ENCODE data around the gene APBB2. TPM values are rescaled to one million over a fixed set of nuclear protein-coding genes. Genes with fewer than 3 reads are reported as not detected.

Gene APBB2
- total RNA-seq, 2 experiments from 2014 or later = 0.22 TPM; not detected in 1

GRCh38 chr4:41197495-41197894 lies 16.8 kb downstream of the APBB2 start:
- H3K27ac ChIP-seq (ENCODE audit: low read depth in 1 of 2, low read length in 2 of 2) = no peak overlapping the region
- TF ChIP-seq, protein P1, sequence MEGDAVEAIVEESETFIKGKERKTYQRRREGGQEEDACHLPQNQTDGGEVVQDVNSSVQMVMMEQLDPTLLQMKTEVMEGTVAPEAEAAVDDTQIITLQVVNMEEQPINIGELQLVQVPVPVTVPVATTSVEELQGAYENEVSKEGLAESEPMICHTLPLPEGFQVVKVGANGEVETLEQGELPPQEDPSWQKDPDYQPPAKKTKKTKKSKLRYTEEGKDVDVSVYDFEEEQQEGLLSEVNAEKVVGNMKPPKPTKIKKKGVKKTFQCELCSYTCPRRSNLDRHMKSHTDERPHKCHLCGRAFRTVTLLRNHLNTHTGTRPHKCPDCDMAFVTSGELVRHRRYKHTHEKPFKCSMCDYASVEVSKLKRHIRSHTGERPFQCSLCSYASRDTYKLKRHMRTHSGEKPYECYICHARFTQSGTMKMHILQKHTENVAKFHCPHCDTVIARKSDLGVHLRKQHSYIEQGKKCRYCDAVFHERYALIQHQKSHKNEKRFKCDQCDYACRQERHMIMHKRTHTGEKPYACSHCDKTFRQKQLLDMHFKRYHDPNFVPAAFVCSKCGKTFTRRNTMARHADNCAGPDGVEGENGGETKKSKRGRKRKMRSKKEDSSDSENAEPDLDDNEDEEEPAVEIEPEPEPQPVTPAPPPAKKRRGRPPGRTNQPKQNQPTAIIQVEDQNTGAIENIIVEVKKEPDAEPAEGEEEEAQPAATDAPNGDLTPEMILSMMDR (IDR thresholded peaks at IDR 0.05) = no peak
- intact Hi-C loops (cut with DNase I, micrococcal nuclease) = no loop called here
- DNase-seq (no peak), ATAC-seq (ENCODE audit: poor library complexity) (no peak)
- no peak overlapping the region for H3K4me3 ChIP-seq (ENCODE audit: low read length)
- peaks cover 40% of the 10 kb centered on the region for H3K27me3 Mint-ChIP-seq
- no peaks in the 10 kb centered on the region for H3K4me1 ChIP-seq (ENCODE audit: insufficient read depth, low read length)
- H3K9me3 Mint-ChIP-seq = no peaks in the 10 kb centered on the region
- no peaks in the 10 kb centered on the region for H3K36me3 ChIP-seq (ENCODE audit: insufficient read depth, low read length)
- CTCF ChIA-PET = no interaction called here
- POLR2A ChIA-PET = no interaction called here
- H3K4me1 Mint-ChIP-seq (ENCODE audit: low read depth) = no peaks in the 10 kb centered on the region
- H3K4me3 Mint-ChIP-seq = no peak overlapping the region
- no peaks in the 10 kb centered on the region for H3K9me3 ChIP-seq (ENCODE audit: control insufficient read depth in 1 of 2, insufficient read depth in 1 of 2, low read length in 2 of 2)
- H3K27me3 ChIP-seq (ENCODE audit: control insufficient read depth in 1 of 2, insufficient read depth in 2 of 2, low read length in 2 of 2) = no peaks in the 10 kb centered on the region
- H3K27ac Mint-ChIP-seq = no peak overlapping the region
- H3K36me3 Mint-ChIP-seq (ENCODE audit: low read depth) = no peaks in the 10 kb centered on the region

GRCh38 chr4:41196633-41197332 lies 17.6 kb downstream of the APBB2 start:
- H3K4me3 ChIP-seq (ENCODE audit: low read length) = no peak overlapping the region
- no peaks in the 10 kb centered on the region for H3K4me1 ChIP-seq (ENCODE audit: insufficient read depth, low read length)
- H3K4me1 Mint-ChIP-seq (ENCODE audit: low read depth) = no peaks in the 10 kb centered on the region
- H3K27me3 Mint-ChIP-seq = peaks cover 34% of the 10 kb centered on the region
- no peaks in the 10 kb centered on the region for H3K36me3 Mint-ChIP-seq (ENCODE audit: low read depth)
- H3K9me3 Mint-ChIP-seq = no peaks in the 10 kb centered on the region
- H3K36me3 ChIP-seq (ENCODE audit: insufficient read depth, low read length) = no peaks in the 10 kb centered on the region
- POLR2A ChIA-PET = no interaction called here
- intact Hi-C loops (cut with DNase I, micrococcal nuclease) = no loop called here
- TF ChIP-seq, protein P1 (IDR thresholded peaks at IDR 0.05) = no peak
- DNase-seq = no peak
- no peak overlapping the region for H3K4me3 Mint-ChIP-seq
- no peaks in the 10 kb centered on the region for H3K9me3 ChIP-seq (ENCODE audit: control insufficient read depth in 1 of 2, insufficient read depth in 1 of 2, low read length in 2 of 2)
- no peak overlapping the region for H3K27ac ChIP-seq (ENCODE audit: low read depth in 1 of 2, low read length in 2 of 2)
- H3K27ac Mint-ChIP-seq = no peak overlapping the region
- CTCF ChIA-PET = no interaction called here
- no peak for ATAC-seq (ENCODE audit: poor library complexity)
- no peaks in the 10 kb centered on the region for H3K27me3 ChIP-seq (ENCODE audit: control insufficient read depth in 1 of 2, insufficient read depth in 2 of 2, low read length in 2 of 2)

DNA sequence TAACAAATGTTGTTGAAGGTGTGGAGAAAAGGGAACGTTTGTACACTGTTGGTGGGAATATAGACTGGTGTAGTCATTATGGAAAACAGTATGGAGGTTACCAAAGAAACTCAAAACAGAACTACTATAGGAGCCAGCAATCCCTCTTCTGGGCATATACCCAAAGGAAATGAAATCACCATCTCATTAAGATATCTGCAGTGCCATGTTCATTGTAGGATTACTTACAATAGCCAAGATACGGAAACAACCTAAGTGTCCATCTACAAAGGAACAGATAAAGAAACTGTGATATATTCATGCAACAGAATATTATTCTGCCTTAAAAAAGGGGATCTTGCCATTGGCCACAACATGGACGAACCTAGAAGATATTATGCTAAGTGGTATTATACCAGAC lies 22.2 kb downstream of the APBB2 start:
- no peak overlapping the region for H3K4me3 ChIP-seq (ENCODE audit: low read length)
- Mint-ChIP-seq H3K27ac (no peak overlapping the region), H3K27me3 (peaks cover 11% of the 10 kb centered on the region), H3K9me3 (no peaks in the 10 kb centered on the region), H3K36me3 (ENCODE audit: low read depth) (no peaks in the 10 kb centered on the region), H3K4me3 (no peak overlapping the region), H3K4me1 (ENCODE audit: low read depth) (no peaks in the 10 kb centered on the region)
- DNase-seq (no peak), ATAC-seq (ENCODE audit: poor library complexity) (no peak)
- TF ChIP-seq, protein P1 (IDR thresholded peaks at IDR 0.05) = no peak
- ChIA-PET CTCF (no interaction called here), POLR2A (no interaction called here)
- H3K4me1 ChIP-seq (ENCODE audit: insufficient read depth, low read length) = no peaks in the 10 kb centered on the region
- no peaks in the 10 kb centered on the region for H3K9me3 ChIP-seq (ENCODE audit: control insufficient read depth in 1 of 2, insufficient read depth in 1 of 2, low read length in 2 of 2)
- H3K27ac ChIP-seq (ENCODE audit: low read depth in 1 of 2, low read length in 2 of 2) = no peak overlapping the region
- no peaks in the 10 kb centered on the region for H3K27me3 ChIP-seq (ENCODE audit: control insufficient read depth in 1 of 2, insufficient read depth in 2 of 2, low read length in 2 of 2)
- intact Hi-C loops (cut with DNase I, micrococcal nuclease) = no loop called here
- no peaks in the 10 kb centered on the region for H3K36me3 ChIP-seq (ENCODE audit: insufficient read depth, low read length)
